GM18868 (cell line): ENCODE data around the gene IL1B.

ENCODE experiments used
- ATAC-seq: cut with Tn5 transposase; IDR thresholded peaks from one replicate; pipeline ENCODE4 v1.9.1; 2021; ENCODE audit warnings: mild to moderate bottlenecking, moderate library complexity; ENCODE audit not compliant: unreplicated experiment

Gene IL1B

DNA sequence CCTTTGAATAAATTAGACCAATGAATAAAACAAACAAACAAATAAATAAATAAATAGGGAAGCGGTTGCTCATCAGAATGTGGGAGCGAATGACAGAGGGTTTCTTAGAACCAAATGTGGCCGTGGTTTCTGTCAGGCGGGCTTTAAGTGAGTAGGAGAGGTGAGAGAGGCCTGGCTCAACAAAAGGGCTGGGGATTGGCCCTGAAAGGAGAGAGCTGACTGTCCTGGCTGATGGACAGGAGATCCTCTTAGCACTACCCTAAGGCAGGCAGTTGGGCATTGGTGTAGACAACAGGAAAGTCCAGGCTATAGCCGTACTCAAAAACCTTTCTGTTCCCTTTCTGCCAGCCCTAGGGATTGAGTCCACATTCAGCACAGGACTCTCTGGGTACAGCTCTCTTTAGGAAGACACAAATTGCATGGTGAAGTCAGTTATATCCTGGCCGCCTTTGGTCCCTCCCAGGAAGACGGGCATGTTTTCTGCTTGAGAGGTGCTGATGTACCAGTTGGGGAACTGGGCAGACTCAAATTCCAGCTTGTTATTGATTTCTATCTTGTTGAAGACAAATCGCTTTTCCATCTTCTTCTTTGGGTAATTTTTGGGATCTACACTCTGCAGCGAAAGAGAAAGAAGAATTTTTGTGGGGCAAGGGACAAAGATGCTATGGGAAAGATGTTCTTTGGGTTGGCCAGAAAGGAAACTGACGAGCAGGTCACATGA, 6.5 kb downstream of the IL1B start:
- no peak for ATAC-seq

DNA sequence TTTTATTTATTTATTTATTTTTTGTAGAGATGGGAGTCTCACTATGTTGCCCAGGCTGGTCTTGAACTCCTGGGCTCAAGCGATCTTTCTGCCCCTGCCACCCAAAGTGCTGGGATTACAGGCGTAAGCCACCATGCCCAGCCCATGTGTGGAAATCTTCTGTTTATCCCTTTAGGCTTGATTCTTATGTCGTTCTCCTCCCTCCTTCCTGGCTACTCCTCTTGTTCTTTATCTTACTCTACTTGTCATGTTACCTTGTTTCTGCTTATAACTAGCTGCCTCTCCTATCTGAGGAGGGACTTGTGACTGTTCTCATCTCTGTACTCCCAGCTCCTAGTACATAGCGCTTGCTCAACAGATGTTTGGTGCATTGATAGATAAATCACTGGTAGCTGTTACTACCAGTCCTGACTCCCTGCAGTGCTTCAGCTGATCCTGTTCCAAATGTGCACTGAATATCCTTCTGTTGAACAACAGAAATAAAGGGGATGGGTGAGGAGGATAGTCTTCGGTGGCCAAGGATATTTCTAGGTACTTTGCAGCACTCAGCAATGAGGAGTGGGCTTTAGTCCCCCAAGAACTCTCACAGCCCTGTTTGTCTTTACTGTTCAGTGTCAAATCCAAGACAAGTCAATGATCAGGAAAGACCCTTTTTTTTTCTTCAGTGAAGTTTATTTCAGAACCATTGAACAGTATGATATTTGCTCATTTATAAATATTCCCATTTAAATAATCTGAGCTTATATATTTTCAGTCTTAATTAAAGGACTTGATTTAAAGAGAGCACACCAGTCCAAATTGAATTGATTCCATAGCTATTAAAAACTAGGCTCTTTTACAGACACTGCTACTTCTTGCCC, 7.2 kb downstream of the IL1B start:
- ATAC-seq = no peak

DNA sequence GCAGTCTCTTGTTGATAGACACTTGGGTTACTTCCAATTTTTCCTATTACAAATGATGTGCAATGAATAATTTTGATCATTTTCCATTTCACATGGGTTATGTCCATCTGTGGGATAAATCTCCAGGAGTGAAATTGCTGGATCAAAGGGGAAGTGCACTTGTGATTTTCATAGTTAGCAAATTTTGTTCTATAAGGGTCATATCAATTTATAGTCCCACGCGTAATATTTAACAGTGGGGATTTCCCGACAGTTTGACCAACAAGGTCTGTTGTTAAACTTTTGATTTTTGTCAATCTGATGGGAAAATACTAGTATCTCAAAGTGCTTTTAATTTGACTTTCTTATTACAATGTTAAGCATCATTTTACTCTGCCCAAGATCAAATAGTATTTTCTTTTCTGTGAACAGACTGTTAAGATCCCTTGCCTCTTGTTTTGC, 8.3 kb downstream of the IL1B start:
- ATAC-seq = no peak

DNA sequence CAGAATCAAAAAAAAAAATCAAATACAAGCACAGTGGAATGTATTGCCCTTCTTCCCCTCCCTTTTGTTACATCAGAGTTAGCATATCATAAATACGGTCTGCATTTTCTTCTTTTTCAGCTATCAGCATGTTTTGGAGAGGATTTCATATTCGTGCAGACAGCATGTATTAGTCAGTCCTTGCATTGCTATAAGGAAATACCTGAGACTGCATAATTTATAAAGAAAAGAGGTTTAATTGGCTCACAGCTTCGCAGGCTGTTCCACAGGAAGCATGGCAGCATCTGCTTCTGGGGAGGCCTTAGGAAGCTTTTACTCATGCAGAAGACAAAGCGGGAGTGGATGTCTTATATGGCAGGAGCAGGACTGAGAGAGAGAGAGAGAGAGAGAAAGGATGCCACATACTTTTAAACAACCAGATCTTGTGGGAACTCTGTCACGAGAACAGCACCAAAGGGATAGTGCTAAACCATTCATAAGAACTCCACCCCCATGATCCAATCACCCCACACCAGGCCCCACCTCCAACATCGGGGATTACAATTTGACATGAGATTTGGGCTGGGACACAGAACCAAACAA, 8.9 kb downstream of the IL1B start:
- ATAC-seq = no peak

DNA sequence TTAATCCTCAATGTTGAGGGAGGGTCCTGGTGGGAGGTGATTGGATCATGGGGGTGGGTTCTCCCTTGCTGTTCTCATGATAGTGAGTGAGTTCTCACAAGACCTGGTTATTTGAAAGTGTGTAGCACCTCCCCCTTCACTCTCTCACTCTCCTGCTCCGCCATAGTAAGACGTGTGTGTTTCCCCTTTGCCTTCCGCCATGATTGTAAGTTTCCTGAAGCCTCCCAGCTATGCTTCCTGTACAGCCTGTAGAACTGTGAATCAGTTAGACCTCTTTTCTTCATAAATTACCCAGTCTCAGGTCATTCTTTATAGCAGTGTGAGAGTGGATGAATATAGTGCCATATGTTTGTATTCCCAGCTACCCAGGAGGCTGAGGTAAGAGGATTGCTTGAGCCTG, 9.6 kb downstream of the IL1B start:
- no peak for ATAC-seq

DNA sequence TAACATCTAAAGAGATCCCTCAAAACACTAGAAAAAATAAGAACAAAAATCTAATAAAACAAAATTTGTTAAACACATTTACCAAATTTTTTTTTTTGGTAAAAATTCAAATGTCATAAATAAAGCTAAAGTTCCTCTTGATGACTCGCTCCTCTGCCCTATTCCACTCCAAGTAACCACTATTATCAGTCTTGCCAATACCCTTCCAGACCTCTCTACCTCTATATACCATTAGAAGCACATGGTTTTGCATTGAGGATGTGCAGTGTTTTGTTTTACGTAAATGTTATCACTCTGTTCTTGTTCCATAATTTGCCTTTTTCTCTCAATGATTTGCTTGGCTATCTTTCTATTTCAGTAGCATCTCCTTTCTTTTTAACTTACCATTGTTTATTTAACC, 10.9 kb downstream of the IL1B start:
- no peak for ATAC-seq

DNA sequence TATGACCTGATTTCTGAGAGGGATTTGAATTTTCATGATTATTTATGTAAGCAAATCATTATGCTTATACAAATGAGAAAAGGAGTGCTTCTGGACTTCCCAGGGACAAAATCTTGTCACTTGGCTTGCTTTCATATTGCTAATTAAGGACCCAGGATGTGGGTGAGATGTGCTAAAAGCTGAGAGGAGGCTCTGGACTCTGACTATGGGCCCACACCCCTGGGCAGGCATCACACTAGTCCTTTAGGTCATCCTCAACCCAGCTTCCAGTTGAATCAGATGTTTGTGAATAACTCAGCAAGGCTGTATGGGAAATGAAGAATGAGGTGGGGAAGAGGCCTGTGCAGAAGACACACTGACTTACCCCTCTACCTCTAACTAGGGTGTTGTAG, 11.9 kb downstream of the IL1B start:
- no peak for ATAC-seq

DNA sequence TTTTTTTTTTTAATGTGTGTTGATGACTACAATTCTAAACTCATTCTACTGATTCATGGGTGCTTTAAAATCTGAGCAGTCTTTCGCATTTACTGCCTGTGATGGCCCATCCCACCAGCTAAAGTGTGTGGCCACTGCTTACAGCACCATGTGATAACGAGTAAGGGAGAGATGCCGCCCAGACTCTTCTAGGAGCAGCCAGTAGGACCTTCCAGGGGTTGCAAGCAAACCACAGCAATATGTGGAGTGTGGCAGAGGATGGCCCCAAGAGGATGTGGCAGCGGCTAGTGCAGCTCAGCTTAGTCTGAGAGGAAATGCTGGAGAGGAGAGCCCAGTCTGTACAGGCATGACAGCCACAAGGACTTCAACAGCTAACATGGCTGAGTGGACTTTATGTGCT, 14.9 kb downstream of the IL1B start:
- ATAC-seq = no peak

DNA sequence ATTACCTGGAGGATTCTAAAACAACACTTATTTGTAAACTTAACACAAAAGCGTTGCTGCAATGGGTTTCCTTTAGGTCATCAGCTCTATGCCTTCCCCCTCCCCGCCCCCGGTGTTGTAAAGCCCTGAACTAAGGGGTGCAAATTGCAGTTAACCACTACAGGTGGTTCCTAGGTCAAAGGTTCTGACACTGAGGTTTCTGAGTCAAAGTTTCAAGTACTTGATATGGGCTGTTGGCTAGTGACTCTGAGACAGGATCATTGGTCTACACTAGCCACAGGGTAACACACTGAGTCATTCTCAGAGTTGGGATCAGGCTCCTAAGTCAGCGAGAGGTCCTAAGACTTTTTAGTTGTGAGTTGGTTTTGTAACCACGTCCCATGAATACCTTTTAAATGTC, 15.4 kb downstream of the IL1B start:
- no peak for ATAC-seq

DNA sequence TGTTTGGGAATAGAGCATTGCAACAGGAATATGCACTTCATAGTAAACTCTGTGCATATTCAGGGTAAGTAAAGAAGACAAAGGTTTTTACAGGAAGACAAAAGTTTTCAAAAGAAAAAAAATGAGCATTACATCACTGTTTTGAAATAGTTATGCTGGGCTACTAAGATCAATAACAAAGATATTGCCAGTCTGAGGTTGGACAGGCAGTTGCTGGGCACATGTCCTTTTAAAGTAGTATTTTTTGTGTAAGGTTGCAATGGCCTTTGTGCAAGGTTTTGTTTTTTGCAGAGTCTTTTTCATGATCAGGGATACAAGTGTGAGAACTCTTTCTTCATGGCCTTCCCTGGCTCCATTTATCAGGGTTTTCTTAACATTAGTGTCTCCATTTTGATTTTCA, 16.2 kb downstream of the IL1B start:
- no peak for ATAC-seq

DNA sequence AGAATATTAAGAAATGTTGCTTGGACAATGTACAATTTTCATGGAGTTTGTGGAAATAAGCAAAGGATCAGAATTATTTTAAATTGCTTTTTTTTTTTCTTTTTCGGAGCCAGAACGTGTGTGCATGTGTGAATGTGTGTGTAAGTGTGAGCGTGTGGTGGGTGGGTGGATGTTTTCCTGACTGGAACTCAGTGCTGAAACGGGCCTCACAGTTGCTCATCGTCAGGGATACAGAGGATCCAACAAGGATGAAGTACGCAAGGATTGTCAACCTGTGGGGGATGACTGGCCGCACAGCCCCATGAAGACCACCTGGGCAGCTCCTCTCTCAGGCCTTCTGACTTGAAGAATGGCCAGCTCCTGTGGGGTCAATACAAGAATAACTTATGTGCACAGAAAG, 17.5 kb downstream of the IL1B start:
- no peak for ATAC-seq

DNA sequence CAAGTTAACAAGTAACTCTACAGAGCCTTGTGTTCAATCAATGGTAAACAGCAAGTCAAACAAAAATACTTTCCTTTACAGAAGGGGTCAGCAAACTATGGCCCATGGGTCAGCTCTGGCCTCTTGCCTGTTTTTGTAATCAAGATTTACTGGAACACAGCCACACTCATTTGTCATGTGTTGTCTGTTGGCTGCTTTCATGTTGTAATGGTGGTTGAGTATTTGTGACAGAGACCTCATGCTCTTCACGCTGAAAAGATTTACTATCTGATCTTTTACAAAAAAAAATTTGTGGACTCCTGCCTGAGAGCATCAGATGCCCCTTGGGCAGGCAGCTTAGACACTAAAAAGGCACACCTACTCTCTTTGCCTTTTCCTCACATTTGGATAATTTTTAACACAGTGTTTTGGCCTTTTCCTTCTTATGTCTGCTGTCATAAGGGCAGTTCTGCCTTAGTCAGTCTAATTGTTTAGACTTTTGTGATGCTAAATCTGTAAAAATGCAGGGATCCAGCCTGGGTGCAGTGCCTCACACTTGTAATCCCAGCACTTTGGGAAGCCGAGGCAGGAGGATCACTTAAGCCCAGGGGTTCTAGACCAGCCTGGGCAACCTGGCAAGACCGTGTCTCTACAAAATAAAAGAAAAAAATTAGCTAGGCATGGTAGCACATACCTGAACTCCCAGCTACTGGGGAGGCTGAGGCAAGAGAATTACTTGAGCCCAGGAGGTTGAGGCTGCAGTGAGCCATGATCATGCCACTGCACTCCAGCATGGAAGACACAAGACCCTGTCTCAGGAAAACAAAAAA, 18.3 kb downstream of the IL1B start:
- ATAC-seq = no peak

DNA sequence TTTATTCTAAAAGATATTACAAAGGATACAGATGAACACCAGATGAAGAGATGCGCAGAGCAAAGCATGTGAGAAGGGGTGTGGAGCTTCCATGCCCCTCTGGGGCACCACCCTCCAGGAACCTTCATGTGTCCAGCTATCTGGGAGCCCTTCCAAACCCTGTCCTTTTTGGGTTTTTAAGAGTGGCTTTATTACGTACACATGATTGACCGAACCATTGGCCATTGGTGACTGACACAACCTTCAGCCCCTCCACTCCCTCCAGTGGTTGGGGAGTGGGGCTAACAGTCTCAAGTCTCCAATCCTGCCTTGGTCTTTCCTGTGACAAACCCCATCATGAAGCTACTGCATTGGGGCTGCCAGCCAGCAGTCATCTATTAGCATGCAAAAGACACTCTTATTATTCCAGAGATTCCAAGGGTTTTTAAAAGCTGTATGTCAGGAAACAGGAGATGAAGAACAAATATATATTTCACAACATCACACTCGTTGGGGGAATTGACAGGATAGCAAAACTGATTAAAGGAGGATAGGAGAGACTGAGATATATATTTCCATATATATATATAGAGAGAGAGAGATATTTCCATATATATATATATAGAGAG, 19.4 kb downstream of the IL1B start:
- ATAC-seq = no peak

DNA sequence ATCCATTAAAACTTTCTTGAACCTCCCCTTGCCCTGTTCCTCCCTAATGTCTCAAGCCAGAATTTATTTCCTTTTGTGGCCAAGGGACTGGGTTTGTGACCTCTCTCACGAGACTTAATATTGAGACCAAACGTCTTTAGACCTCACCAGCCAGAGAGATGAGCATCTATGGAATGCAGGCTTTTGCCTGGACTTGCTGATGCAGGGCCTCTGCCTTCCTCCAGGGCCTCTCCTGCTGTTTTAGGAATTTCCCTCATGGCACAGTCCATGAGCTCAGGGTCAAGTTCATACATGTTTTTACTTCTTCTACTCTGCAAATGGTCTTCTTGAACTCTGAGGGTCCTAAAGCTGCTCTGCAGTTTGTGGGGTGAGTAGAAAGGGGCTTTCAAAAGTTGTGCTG, 22.3 kb downstream of the IL1B start:
- no peak for ATAC-seq

DNA sequence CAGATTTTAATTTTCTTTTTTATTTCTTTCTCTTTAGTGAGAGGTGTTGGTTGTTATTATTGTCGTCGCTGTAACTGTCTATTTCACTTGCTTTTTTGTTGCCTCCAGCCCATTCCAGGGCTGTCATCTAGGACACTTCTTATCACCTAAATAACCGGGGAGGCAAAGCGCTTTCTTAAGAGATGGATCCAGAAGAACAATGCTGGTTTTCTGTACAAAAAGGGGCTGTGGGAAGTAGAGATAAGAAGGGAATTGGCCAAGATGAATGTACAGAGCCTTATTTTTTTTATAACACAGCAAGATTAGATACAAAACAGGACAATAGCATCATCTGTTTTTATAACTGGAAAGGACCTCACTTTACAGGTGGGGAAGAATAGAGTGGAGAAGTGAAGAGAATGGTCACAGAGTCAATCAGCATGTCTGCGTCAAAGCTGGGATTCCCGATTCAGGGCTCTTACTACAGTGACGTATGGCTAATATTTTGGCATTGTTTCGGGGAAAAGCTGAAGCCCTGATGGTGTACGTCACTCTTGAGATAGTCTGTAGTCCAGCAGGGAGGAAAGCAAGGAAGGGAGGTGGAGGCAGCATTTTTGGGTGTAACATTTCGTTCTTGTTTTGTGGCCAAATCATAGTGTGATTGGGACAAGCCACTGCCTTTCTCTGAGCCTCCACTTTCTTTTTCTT, 23.2 kb downstream of the IL1B start:
- no peak for ATAC-seq

DNA sequence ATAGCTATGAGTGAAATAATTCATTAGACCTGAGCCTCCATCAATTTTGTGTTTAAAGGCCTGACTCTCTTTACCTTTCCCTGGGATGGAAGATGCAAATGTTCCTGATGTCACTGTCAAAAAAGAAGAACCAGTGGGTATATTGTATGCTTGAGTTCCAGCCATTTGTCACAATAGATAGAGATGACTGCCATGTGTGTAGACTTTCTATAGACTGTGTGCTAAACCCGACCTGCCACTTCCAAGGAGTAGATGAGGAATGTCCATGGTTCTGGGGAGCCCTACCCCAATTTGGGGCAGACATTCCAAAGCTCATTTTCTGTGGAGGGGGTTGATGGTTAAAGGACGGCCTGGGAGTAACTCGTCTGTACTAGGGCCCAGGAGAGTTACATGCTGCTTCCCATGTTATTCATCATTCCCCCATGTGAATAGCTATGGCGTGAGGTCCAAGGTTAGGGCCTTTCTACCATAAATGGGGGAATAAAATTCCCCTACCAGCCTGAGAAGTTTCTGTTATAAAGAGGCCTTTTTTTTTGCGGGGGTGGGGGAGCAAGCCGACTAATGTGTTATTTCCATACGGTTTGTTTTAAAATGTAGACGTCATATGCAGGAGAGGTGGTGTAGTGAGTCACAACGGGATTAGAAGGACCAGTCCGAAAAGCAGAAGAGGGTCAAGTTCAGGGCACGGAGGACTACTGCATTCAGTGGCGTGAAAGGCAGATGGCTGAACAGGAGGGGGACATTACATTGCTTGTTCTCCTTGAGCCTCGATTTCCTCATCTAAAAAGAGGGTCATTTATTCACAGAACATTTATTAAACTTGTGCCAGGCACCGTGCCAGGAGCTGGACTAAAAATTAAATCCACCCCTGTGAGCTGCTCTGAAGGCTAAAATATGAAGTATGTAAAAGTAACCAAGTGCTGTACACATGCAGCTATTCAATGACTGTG, 24.0 kb downstream of the IL1B start:
- ATAC-seq = no peak

DNA sequence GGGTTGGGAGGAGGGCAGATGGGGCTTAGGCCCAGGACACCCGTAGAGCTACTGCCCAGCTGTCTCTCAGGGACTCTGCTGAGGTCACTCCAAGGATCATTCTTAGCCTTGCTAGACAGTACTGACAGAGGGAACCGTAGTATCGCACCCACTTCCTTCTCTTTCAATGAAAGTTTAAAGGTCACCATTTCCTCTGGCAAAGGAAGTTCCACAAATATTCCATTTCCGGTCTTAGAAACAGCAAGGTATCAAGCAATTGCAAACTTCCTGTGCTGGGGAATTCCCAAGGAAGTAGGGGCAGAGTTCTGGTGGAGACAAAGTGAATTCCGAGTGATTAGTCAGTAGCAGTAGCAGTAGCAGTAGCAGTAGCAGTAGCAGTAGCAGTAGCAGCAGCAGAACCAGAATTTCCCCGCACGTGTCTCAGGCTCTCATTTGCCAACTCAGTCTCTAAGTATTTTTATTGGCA, 24.7 kb downstream of the IL1B start:
- no peak for ATAC-seq

DNA sequence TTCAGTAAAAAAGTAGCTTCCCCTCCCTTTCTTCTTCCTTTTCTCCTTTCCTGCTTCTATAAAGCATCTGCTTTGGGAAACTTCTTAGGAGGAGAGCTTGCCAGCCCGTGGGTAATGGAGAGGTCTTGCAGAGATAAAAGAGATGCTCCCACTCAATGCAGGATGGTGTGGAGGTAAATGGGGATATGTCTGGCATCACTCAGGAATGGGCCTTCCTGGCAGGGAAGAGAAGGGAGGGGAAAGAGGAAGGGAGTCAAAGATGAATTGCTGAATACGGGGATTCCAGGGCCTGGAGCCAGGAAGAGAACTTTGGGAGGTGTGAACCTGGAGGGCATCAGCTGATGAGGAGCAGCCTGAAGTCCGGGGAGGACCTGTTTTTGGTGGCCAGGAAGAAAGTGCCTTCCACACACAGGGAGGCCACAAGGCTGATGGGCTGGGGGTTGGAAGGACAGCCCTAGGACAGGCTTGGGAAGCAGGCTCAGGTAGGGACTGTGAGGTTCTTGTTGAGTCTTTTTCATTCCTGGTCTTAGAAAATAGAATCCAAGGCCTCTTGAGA, 25.2 kb downstream of the IL1B start:
- no peak for ATAC-seq

DNA sequence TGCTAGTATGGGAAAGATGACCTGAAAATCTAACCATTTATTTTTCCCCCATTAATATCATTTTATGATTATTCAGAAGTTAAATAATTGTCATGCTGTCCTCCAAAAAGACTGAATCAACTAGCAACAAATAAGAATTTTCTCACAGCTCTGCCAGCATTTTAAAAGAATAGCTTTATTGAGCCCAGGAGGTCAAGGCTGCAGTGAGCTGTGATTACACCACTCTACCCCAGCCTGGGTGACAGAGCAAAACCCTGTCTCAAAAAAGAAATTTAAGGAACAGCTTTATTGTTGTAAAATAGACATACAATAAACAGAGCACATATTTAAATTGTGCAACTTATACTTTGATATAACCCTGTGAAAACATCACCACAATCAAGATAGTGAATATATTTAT, 27.5 kb downstream of the IL1B start:
- no peak for ATAC-seq
